Activated CD8-positive, alpha-beta memory T cell treated with anti-CD3 and anti-CD28 coated beads, Interleukin-2, amount 50 U/mL, for 24 hours (primary cell): ENCODE results near the gene IL33.
"Not testable (repeated sequence)": the region's sequence is repeated elsewhere in the genome, so short reads cannot be mapped to it uniquely, and the experiment has no call there.

Source experiments
- DNase-seq: peaks from one replicate; pipeline ENCODE4 v3.0.0-alpha.2; 2020; ENCODE audit errors: extremely low read depth

Gene IL33

GRCh38 chr9:6215562-6215961, at the start of gene IL33:
IL33 (plus strand) TSS chr9:6215807; CDS start chr9:6241695, 25,888 bp downstream.
- DNase-seq: no peak

- DNase-seq: no peak
Measured at GRCh38 chr9:6171667-6172066, 43.9 kb upstream of the IL33 start.

GRCh38 chr9:6173914-6174313, 41.7 kb upstream of the IL33 start:
- DNase-seq: no peak

GRCh38 chr9:6182549-6183226, 32.9 kb upstream of the IL33 start:
- DNase-seq: not testable (repeated sequence)

- no peak for DNase-seq
Measured at GRCh38 chr9:6183227-6183551, 32.4 kb upstream of the IL33 start.

- DNase-seq: no peak
Measured at GRCh38 chr9:6183627-6184026, 32.0 kb upstream of the IL33 start.

- no peak for DNase-seq
Measured at GRCh38 chr9:6184749-6185645, 30.6 kb upstream of the IL33 start.

GRCh38 chr9:6186691-6187090, 28.9 kb upstream of the IL33 start:
- no peak for DNase-seq

- no peak for DNase-seq
Measured at GRCh38 chr9:6187272-6187671, 28.3 kb upstream of the IL33 start.

GRCh38 chr9:6188466-6188865, 27.1 kb upstream of the IL33 start:
- no peak for DNase-seq

- no peak for DNase-seq
Measured at GRCh38 chr9:6188906-6189305, 26.7 kb upstream of the IL33 start.

- DNase-seq: no peak
Measured at GRCh38 chr9:6194934-6195333, 20.7 kb upstream of the IL33 start.

- no peak for DNase-seq
Measured at GRCh38 chr9:6195714-6196360, 19.8 kb upstream of the IL33 start.

- no peak for DNase-seq
Measured at GRCh38 chr9:6197330-6197729, 18.3 kb upstream of the IL33 start.

- DNase-seq: no peak
Measured at GRCh38 chr9:6198251-6198650, 17.4 kb upstream of the IL33 start.

GRCh38 chr9:6199596-6199995, 16.0 kb upstream of the IL33 start:
- DNase-seq: no peak

GRCh38 chr9:6200761-6201160, 14.8 kb upstream of the IL33 start:
- no peak for DNase-seq

GRCh38 chr9:6209966-6210365, 5.6 kb upstream of the IL33 start:
- no peak for DNase-seq

GRCh38 chr9:6212722-6213375, 2.8 kb upstream of the IL33 start:
- DNase-seq: no peak

GRCh38 chr9:6214434-6214833, 1.2 kb upstream of the IL33 start:
- no peak for DNase-seq

- DNase-seq: no peak
Measured at GRCh38 chr9:6214903-6215302, 704 bp upstream of the IL33 start.

- DNase-seq: no peak
Measured at GRCh38 chr9:6216002-6216401, 395 bp downstream of the IL33 start.
